DND-41 (cell line): ENCODE data around the gene TSHZ1.

Source experiments
- CTCF ChIP-seq: IDR thresholded peaks from 2 replicates; pipeline ENCODE4 v1.5.1; 2012; ENCODE audit warnings: borderline replicate concordance, low read length, moderate library complexity, mild to moderate bottlenecking; ENCODE audit not compliant: poor library complexity, severe bottlenecking; ENCODE audit errors: extremely low read depth
- EZH2 ChIP-seq: IDR thresholded peaks from 3 replicates; pipeline ENCODE4 v1.6.1; 2012; ENCODE audit warnings: borderline replicate concordance, low read depth, mild to moderate bottlenecking, moderate library complexity, low read length, inconsistent platforms; ENCODE audit not compliant: severe bottlenecking

GRCh38 chr18:75227535-75228296, 17.1 kb downstream of the TSHZ1 start:
- no peak for TF ChIP-seq CTCF
- TF ChIP-seq EZH2, result no peak
